CD4-positive, alpha-beta T cell treated with Interleukin-15 for 4 hours (primary cell): Measurements from ENCODE around the gene COA3.

Experiments used
- DNase-seq: peaks from one replicate; pipeline ENCODE4 v3.0.0-alpha.2; 2020; ENCODE audit warnings: low spot score

Gene COA3

GRCh38 chr17:42817866-42818265, 19.4 kb upstream of the COA3 start:
- no peak for DNase-seq

- DNase-seq: no peak
Observed at GRCh38 chr17:42814633-42815399, 16.3 kb upstream of the COA3 start.

GRCh38 chr17:42809250-42809649, 10.7 kb upstream of the COA3 start:
- DNase-seq: no peak

GRCh38 chr17:42806249-42806648, 7.7 kb upstream of the COA3 start:
- DNase-seq: no peak

GRCh38 chr17:42804918-42805367, 6.4 kb upstream of the COA3 start:
- no peak for DNase-seq

GRCh38 chr17:42803074-42803883, 4.8 kb upstream of the COA3 start:
- DNase-seq: no peak

- DNase-seq: no peak
Observed at GRCh38 chr17:42798011-42798382, 507 bp downstream of the COA3 start.

- no peak for DNase-seq
Observed at GRCh38 chr17:42797067-42798007, 1.2 kb downstream of the COA3 start.

- no peak for DNase-seq
Observed at GRCh38 chr17:42796066-42796758, 2.3 kb downstream of the COA3 start.

GRCh38 chr17:42795465-42795864, 3.0 kb downstream of the COA3 start:
- no peak for DNase-seq

- DNase-seq: no peak
Observed at GRCh38 chr17:42795061-42795460, 3.4 kb downstream of the COA3 start.

GRCh38 chr17:42792545-42792944, 6.0 kb downstream of the COA3 start:
- no peak for DNase-seq

GRCh38 chr17:42791948-42792347, 6.6 kb downstream of the COA3 start:
- no peak for DNase-seq

- no peak for DNase-seq
Observed at GRCh38 chr17:42787266-42787665, 11.2 kb downstream of the COA3 start.

GRCh38 chr17:42784811-42785592, 13.5 kb downstream of the COA3 start:
- DNase-seq: no peak

- no peak for DNase-seq
Observed at GRCh38 chr17:42784409-42784808, 14.1 kb downstream of the COA3 start.

GRCh38 chr17:42783791-42784138, 14.7 kb downstream of the COA3 start:
- DNase-seq: no peak

- no peak for DNase-seq
Observed at GRCh38 chr17:42783062-42783790, 15.3 kb downstream of the COA3 start.

GRCh38 chr17:42782166-42783061, 16.1 kb downstream of the COA3 start:
- no peak for DNase-seq
